Cardiac muscle cell (in vitro differentiated cells and primary cell): ENCODE measurements around the gene RNF183. TPM values are rescaled to one million over a fixed set of nuclear protein-coding genes. Genes with fewer than 3 reads are reported as not detected.
A peak's percentile ranks its signal among the peaks of the same experiment; 100 is the strongest.

Experiments used
- DNase-seq, 2 donors: peaks; one replicate each; pipeline versions ENCODE4 v3.0.0 to v3.0.0-alpha.2; 2010 to 2017; ENCODE audit warnings: low read depth in 1 of 2, low spot score in 1 of 2
- H3K27ac ChIP-seq: fragments of 200-600 bp; sonication (generic); 2 replicates; pipeline ENCODE4 v1.5.1; 2016
- H3K27me3 ChIP-seq: fragments of 200-600 bp; sonication (generic); 2 replicates; pipeline ENCODE4 v1.6.0; 2016; ENCODE audit warnings: control low read depth
- H3K36me3 ChIP-seq: fragments of 200-600 bp; sonication (generic); 2 replicates; pipeline ENCODE4 v1.5.1; 2016; ENCODE audit warnings: control low read depth
- H3K4me1 ChIP-seq: fragments of 200-600 bp; sonication (generic); 2 replicates; pipeline ENCODE4 v1.8.1; 2017; ENCODE audit warnings: low read depth, mild to moderate bottlenecking, mixed run types
- H3K4me3 ChIP-seq: fragments of 200-600 bp; sonication (generic); 2 replicates; pipeline ENCODE4 v1.5.1; 2016; ENCODE audit warnings: mild to moderate bottlenecking
- H3K9me3 ChIP-seq: fragments of 200-600 bp; sonication (generic); 2 replicates; pipeline ENCODE4 v1.5.1; 2017; ENCODE audit warnings: low read depth, mild to moderate bottlenecking, control low read depth
- polyA plus RNA-seq: library from polyadenylated mRNA; unstranded; fragments of >200 nt; fragmentation: Nextera tagmentation; extraction: Ambion mirVana; gene quantifications from 2 replicates; pipeline ENCODE4 v1.2.1, GENCODE V29; 2016
- total RNA-seq: library from RNA; depleted of rRNA; stranded (reverse); fragments of >200 nt; gene quantifications from 2 replicates; pipeline ENCODE4 v1.2.3, GENCODE V29; 2016
- TF ChIP-seq, protein P1 (sequence below): IDR thresholded peaks from 2 replicates; pipeline ENCODE4 v1.5.1; 2012; ENCODE audit warnings: low read depth, mild to moderate bottlenecking, low read length

Gene RNF183
- total and polyA plus RNA-seq, 2 experiments from 2014 or later = 0.06 to 0.40 TPM

GRCh38 chr9:113290052-113290607 is 13.0 kb downstream of the RNF183 start:
- H3K4me1 ChIP-seq = no peaks in the 10 kb centered on the region
- H3K27me3 ChIP-seq = no peaks in the 10 kb centered on the region
- no peak overlapping the region for H3K4me3 ChIP-seq
- H3K9me3 ChIP-seq = no peaks in the 10 kb centered on the region
- no peak for DNase-seq
- H3K36me3 ChIP-seq = peaks cover 69% of the 10 kb centered on the region
- H3K27ac ChIP-seq = no peak overlapping the region
- TF ChIP-seq, protein P1, sequence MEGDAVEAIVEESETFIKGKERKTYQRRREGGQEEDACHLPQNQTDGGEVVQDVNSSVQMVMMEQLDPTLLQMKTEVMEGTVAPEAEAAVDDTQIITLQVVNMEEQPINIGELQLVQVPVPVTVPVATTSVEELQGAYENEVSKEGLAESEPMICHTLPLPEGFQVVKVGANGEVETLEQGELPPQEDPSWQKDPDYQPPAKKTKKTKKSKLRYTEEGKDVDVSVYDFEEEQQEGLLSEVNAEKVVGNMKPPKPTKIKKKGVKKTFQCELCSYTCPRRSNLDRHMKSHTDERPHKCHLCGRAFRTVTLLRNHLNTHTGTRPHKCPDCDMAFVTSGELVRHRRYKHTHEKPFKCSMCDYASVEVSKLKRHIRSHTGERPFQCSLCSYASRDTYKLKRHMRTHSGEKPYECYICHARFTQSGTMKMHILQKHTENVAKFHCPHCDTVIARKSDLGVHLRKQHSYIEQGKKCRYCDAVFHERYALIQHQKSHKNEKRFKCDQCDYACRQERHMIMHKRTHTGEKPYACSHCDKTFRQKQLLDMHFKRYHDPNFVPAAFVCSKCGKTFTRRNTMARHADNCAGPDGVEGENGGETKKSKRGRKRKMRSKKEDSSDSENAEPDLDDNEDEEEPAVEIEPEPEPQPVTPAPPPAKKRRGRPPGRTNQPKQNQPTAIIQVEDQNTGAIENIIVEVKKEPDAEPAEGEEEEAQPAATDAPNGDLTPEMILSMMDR = no peak

- Histone ChIP-seq H3K4me1 (no peaks in the 10 kb centered on the region), H3K27me3 (no peaks in the 10 kb centered on the region), H3K4me3 (no peak overlapping the region), H3K27ac (no peak overlapping the region), H3K9me3 (no peaks in the 10 kb centered on the region), H3K36me3 (peaks cover 79% of the 10 kb centered on the region)
- TF ChIP-seq, protein P1 = no peak
- no peak for DNase-seq
Observed at GRCh38 chr9:113289091-113289490, 14.1 kb downstream of the RNF183 start.

- no peaks in the 10 kb centered on the region for H3K27me3 ChIP-seq
- DNase-seq = no peak
- H3K4me3 ChIP-seq = no peak overlapping the region
- TF ChIP-seq, protein P1 = no peak
- no peak overlapping the region for H3K27ac ChIP-seq
- no peaks in the 10 kb centered on the region for H3K9me3 ChIP-seq
- H3K4me1 ChIP-seq = peaks cover 4% of the 10 kb centered on the region
- peaks cover 70% of the 10 kb centered on the region for H3K36me3 ChIP-seq
Observed at GRCh38 chr9:113281356-113281755, 21.8 kb downstream of the RNF183 start.

GRCh38 chr9:113278840-113279239 is 24.3 kb downstream of the RNF183 start:
- Histone ChIP-seq H3K27me3 (no peaks in the 10 kb centered on the region), H3K4me1 (peaks cover 8% of the 10 kb centered on the region), H3K9me3 (no peaks in the 10 kb centered on the region), H3K27ac (no peak overlapping the region), H3K36me3 (peaks cover 49% of the 10 kb centered on the region), H3K4me3 (no peak overlapping the region)
- TF ChIP-seq, protein P1 = no peak
- DNase-seq = no peak

- peak within 1 kb of the TSS; percentile 65 for H3K4me3 ChIP-seq
- H3K27ac ChIP-seq = peak within 1 kb of the TSS; percentile 95
- TF ChIP-seq, protein P1 = no peak
- H3K9me3 ChIP-seq = no peaks in the 10 kb centered on the region
- H3K27me3 ChIP-seq = no peaks in the 10 kb centered on the region
- peaks cover 48% of the 10 kb centered on the region for H3K36me3 ChIP-seq
- H3K4me1 ChIP-seq = peaks cover 8% of the 10 kb centered on the region
- peak; percentile 99 for DNase-seq
Observed at GRCh38 chr9:113275157-113276131, 27.7 kb downstream of the RNF183 start, which contains the start of the genes CDC26 and PRPF4. Gene CDC26 (minus strand): TSS chr9:113275572. CDS start chr9:113272507, 3,065 bp downstream. Gene PRPF4 (plus strand): TSS chr9:113275658. CDS start chr9:113275744, 86 bp downstream.
